HG02840 (cell line): ENCODE measurements around the gene RESP18.
"Not testable (repeated sequence)": the region's sequence is repeated elsewhere in the genome, so short reads cannot be mapped to it uniquely, and the experiment has no call there.

Experiments
- ATAC-seq: cut with Tn5 transposase; IDR thresholded peaks from one replicate; pipeline ENCODE4 v1.9.1; 2021; ENCODE audit warnings: mild to moderate bottlenecking, moderate library complexity, moderate number of reproducible peaks; ENCODE audit not compliant: unreplicated experiment, low FRiP score

Gene RESP18

DNA sequence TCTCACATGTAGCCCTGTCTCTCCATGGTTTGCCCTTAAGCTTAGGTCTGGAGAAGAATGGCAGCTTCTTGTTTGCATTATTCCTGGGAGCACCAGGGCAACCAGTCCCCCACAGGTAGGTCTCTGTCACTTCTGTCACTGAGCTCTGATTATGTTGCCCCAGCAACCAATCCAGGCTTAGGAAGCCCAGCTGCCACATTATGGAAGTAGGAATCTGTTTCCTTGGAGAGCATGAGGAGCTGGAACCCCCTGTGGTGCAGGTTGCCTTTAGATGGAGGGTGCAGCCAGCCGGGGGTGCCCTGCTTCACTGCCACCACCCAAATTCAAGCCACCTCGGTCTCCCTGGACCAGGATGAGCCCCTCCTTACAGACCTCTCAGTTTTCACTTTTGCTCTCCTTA, 4.8 kb downstream of the RESP18 start:
- no peak for ATAC-seq

DNA sequence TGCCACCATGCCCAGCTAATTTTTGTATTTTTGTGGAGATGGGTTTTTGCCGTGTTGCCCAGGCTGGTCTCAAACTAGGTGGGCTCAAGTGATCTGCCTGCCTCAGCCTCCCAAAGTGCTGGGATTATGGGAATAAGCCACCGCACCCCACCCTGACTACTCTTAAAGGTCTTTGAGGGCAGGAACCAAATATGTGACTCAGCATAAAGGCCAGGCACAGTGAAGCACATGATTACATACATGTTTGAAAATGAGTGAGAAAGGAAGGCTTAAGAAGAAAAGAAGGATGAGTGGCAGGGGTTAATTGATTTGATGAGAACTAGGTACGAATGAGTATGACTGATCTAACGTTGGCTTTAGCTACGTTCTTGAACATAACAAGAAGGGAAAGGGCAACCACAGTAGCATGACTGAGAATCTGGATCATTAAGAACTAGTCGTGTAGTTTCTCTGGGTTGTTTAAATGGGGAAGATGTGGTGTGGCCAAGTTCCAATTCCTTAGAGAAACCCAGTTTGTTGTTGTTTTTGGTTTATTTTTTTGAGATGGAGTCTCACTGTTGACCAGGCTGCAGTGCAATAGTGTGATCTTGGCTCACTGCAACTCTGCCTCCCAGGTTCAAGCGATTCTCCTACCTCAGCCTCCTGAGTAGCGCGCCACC, 6.8 kb downstream of the RESP18 start:
- ATAC-seq: no peak

DNA sequence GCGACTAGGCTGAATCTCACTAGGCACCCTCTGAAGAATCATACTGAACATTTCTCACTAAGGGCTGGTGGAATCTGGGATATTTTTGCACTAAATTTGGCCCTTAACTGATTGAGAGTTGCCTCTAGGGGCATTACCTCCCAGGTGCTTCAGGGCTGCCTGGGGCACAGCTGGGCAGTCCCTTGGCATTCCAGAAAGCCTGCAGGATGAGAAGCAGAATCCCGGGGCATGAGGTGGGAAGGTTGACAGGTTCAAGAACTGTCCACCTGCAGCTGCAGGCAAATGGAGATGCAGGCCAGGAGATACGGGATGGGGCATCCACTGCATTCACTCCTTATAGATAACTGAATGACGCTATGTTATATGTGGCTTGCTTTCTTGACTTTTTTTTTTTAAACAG, 7.4 kb downstream of the RESP18 start:
- ATAC-seq: no peak

DNA sequence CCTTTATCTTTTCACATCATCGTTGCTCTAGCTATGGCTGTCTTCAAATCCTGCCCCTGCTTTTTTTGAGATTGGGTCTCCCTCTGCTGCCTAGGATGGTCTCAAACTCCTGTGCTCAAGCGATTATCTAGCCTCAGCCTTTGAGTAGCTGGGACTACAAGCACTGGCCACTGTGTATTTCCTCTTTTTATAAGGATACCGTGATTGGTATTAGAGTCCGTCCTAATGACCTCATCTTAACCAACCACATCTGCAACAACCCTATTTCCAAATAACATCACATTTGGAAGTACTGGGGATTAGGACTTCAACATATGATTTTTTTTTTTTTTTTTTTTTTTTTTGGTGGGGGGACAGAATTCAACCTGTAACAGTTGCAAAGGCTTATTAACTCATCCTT, 9.1 kb downstream of the RESP18 start:
- ATAC-seq: no peak

DNA sequence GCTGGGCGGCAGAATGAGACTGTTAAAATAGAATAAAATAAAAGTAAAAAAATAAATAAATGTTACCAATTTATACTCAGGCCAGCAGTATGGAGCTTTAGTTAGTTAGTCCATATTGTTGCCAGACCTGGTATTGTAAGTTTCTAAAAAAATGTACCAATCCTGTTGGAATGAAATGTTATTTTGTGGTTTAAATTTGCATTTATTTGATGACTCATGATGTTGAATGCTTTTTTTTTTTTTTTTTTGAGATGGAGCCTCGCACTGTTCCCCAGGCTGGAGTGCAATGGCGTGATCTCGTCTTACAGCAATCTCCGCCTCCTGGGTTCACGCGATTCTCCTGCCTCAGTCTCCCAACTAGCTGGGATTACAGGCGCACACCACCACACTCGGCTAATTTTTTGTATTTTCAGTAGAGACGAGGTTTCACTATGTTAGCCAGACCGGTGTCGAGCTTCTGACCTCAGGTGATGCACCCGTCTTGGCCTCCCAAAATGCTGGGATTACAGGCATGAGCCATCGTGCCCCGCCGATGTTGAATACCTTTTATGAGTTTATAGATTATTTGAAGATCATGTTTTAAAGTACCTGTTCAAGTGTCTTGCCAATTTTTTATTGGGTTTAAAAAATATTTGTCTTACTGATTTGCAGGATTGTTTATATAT, 17.6 kb downstream of the RESP18 start:
- no peak for ATAC-seq

DNA sequence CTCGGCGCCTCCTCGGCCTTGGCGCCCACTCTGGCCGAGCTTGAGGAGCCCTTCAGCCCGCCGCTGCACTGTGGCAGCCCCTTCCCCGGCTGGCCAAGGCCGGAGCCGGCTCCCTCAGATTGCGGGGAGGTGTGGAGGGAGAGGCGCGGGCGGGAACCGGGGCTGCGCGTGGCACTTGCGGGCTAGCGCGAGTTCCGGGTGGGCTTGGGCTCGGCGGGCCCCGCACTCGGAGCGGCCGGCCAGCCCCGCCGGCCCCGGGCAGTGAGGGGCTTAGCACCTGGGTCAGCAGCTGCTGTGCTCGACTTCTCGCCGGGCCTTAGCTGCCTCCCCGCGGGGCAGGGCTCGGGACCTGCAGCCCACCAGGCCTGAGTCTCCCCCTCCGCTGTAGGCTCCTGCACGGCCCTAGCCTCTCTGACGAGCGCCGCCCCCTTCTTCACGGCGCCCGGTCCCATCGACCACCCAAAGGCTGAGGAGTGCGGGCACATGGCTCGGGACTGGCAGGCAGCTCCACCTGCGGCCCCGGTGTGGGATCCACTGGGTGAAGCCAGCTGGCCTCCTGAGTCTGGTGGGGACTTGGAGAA, 19.8 kb downstream of the RESP18 start:
- ATAC-seq: not testable (repeated sequence)

DNA sequence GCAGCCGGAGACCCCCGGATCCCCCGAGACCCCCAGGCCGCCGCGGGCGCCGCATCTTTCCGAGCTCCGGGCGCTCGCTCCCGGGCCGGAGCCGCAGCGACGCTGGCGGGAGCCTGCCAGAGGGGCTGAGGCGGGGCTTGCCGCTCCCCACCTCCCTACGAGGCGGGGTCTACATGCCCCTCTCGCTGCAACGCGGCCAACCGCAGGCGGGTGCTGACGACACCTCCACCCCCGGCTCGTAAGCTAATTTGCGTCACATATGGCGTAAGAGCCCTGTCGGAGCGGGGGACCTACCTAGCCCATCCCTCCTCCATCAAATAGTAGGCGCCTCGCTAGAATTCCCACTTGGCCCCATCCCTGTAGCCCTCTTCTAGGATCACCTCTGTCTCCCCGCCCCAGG, 23.3 kb downstream of the RESP18 start, which contains the start of gene PTPRN:
PTPRN (minus strand) TSS at position 124 of the 400 bp plus-strand sequence; CDS start at position 55, 69 bp downstream.
- no peak for ATAC-seq

DNA sequence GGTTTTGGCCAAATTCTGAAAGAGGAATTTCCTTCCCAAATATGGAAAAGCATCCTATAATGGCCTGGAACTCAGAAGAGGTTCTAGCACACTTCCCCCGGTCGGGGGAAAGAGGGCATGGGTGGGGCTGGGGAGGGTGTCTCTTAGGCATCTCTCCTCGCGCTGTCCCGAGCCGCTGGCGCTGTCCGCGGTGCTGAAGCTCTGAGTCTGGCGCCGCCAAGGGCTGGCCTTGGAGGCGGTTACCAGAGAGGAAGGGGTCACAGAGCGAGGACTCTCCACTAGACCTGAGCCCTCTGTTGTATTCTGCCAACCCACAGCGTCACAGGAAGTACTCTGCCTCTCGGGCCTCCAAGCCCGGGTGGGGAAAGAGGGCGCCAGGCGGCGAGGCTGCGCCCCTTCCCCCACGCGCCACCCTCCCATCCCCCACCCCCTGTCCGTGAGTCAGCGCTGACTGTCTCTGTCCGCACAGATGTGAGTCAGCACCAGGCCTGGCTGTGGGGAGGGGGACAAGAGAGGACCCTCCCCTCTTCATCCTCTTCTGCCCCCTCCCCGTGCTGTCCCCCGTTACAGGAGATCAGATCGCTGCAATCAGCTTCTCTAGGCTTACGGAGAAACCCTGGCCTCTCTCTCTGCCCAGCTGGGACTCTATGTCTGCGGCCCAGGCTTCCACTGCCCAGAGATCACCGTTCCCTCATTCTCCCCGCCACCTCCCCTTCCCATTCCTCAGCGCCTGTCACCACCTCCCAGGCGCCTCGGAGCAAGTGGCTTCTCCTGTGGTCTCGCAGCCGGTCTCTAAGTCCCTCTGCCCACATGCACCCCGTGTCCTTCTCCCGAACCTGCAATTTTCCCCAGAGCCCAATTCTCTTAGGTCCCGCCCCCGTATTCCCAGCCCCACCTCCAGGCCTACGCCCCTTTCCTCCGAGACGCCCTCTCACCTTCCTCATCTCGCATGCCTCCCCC, 24.1 kb downstream of the RESP18 start:
- ATAC-seq: no peak

DNA sequence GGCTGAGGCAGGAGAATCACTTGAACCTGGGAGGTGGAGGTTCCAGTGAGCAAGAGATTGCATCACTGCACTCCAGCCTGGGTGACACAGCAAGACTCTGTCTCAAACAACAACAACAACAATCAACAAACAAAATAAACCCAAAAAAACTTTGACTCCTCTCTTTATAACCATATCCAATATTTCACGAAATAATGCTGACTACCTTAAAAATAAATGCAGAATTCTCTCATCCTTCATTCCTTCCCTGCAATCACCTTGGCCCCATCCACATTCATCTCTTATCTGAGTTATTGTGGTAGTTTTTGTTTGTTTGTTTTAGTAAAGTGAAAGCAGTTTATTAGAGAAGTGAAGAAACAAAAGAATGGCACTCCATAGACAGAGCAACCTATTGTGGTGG, 26.5 kb downstream of the RESP18 start:
- ATAC-seq: no peak

DNA sequence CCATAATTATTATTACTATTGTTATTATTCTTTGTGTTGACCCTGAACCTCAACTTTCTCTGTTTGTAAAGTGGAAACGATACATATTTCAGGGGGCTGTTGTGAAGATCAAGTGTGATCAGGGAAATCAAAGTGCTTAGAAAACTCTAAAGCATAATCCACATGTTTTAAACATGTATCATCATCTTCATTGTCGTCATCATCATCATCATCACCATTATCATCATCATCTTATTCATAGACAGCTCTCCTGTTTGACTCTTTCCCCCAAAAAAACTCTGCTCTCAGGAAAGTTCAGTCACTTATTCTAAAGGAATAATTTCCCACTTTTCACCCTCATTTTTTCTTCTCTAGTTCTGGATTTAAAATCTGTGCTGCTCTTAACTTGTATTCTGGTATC, 28.3 kb downstream of the RESP18 start:
- ATAC-seq: no peak

DNA sequence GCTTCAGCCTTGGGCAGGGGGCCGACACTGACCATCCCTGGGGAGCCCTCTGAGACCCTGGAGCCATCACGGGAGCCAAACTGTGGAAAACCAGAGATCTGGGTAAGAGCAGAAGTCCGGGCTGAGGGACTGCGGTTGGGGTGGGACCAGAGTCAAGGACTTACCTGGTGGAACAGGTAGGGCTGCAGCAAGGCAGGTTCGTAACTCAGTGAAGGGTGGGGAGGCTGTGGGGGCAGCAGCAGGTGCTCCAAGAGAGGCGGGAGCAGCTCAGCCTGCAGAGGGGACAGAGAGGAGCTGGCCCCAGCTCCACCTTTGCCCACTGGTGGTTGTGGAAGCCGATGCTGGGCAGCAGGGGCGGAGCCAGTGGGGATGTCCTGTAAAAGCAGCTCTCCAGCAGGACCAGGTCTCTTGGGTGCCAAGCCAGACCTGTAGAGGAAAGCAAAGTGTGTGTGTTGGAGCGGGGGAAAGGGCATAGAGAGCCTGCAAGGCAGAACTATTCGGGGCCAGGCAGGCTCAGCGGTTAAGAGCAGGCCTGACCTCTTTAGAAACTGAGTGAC, 30.1 kb downstream of the RESP18 start:
- no peak for ATAC-seq

DNA sequence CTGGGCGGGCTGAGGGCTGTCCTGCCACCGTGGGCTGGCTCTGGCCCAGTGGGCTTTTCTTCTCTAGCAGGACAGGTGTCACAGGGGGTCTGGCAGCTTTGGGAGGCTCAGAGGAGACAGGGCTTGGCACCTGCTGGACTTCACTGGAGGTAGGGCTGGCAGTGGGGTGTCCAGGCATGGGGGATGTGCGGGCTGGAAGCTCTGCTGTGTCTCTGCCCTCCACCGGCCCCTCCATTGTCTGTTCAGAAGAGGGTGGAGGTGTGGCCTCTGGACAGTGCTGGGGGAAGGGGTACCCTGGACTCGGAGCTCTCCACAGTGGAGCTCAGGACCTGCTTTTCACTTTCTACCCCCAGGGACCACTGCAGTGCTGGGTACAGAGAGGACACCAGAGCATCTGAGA, 32.5 kb downstream of the RESP18 start:
- no peak for ATAC-seq

DNA sequence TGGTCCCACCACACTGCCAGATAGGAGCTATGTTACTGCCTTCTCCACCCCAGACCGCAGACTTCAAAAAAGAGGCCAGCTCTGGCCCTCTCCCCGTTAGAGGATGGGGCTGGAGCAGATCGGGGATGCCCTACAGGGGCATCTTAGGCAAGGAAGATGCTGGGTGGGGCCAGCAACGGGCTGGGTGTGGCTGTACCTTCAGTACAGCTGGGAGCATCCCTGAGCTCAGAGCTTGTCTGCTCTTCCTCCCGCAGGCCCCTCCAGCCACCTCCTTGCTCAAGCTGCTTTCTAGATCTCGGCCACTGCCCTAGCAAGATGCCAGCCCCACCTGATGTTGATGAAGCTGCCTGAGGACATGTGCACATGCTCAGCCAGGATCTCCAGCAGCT, 33.2 kb downstream of the RESP18 start:
- ATAC-seq: no peak

DNA sequence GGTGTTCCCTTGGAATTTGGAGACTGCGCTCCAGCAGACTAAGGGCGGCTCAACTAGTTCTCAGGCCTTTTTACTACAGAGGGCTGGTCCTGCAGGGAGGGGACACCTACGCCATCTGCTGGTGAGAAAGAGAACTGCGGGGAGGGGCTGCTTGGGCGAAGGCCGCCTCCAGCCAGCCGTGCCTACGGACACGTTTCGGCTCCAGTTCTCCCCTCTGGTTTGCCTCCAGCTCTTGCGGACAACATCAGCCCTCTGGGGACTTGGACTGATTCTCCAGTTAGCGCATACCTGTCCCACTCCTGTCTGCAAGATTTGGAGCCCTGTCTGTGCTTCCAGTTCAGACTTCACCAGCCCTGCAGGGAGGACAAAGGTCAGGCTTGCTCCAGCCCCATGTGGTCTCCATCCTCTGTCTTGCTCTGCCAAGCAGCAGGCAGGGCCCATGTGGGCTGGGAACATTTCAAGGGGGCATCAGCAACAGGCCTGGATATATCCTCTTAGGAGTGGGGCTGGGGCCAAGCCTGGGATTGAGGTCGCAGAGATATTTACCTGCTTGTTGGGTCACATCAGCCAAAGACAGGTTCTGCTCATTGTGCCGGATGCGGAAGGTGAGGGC, 33.7 kb downstream of the RESP18 start:
- no peak for ATAC-seq

DNA sequence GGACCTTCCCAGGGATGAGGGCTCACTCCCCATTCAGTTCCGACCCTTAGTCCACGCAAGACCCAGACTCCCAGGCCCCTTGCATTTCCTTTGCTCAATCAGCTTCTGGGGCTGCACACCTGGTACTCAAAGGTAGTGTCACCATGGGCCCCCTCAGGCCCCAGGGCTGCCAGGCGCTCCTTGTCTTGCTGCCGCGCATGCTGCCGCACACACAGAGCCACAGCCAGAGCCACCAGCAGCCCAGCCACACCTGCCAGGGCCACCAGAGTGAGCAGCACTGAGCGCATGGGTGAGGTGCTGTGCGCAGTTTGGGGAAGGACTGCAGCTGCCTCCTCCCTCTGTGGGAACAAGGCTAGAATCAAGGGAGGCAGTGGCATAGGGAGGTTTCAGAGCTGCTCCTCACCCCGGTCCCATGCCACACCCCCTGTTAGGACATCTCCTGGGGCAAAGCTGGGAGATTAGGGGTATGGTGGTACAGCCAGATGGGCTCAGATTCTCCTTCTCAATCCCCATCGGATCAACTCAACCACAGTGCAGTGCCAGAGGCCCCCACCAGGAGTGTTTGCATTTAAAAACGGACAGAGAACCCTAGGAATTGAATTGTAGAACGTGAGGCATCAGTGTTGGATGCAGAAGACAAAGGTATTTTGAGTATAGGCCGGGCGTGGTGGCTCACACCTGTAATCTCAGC, 34.6 kb downstream of the RESP18 start:
- no peak for ATAC-seq

DNA sequence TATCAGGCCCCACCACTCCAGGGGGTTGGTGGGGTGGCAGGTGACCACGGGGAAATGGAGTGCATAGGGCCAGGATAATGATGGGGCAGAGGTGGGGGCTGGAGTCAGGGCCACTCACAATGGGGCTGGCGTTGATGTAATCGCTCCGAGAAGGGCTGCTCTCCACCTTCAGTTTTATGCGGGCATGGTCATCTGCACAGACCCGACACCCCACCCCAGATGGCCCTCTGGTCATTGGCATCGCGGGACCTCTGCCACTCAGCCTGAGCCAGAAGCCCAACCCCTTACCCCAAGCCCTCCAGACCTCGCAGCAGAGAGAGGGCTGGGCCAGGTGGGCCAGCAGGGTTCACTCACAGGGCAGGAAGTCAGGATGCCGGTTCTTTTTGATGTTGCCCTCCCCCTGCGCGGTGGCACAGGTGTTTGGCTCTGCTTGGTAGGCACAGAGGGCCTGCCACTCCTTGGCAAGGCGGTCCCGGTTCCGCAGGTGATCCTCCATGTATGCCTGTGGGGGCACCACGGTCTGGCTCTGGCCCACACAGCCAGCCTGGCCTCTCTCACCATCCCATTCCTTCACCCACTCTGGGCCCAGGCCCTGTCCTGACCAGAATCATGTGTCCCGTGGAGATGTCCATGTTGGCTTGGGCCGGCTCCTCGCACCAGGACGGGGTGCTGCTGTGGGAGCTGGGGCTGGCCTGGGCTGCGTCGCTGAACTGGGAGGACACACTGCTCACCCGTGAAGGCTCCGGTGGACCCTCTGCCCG, 35.7 kb downstream of the RESP18 start:
- no peak for ATAC-seq

DNA sequence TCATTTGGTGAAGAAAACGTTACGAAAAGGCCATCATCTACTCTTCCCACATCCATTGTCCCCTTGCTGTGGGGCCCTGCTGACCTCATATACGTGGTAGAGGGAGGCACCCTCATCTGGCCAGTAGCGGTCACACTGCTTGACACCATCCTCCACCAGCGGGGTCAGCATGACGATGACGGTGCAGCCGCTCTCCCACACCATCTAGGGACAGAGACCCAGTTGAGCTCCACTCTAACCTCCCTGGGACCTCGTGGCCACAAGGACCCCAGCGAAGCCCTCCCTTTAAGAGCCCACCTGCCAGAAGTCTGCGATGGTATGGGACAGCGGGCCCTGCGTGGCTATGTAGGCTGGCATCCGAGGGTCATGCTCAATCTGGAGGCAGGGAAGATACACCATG, 36.4 kb downstream of the RESP18 start:
- no peak for ATAC-seq

DNA sequence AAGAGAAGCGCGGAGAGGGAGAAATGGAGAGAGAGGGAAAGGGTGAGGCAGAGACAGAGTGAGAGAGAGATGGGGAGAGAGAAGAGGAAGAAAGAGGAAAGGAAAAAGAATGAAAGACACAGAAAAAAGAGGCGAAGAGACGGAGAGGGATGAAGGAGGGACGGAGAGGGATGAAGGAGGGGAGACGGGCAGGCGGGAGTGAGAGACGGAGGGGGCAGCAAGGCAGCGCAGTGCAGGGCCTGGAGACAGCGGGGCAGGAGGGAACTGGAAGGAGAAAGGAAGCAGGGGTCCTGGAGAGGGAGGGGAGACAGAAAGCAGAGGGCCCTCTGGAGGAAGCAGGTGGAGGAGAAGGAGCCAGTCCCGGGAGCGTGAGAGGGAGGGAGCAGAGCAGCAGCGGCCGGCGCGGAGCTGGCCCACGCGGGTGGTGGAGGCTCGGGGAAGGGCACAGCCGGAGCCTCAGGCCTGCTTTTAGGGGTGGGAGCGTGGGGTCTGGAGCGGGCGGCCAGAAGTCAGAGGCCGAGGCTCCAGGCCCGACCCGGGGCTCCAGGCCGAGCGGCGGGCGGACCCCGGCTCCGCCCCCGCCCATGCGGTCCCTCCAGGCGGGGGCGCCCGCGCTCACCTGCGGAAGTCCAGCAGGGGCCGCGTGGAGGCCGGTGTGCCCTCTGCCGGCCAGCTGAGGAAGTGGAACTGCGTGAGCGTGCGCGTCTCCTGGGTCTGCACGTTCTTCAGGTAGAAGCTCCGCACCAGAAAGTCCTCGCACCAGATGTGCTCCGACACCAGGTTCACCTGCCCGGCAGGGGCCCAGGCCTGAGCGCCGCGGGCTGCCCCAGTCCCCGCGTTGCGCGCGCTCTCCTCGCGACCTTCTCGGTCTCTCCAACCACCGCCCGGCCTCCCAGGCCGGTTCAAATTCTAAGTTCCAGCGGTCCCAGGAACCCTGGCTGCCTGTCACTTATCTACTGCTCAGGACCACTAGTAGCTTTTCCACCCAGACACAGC, 37.9 kb downstream of the RESP18 start:
- ATAC-seq: peak; percentile 72
